ENCODE results near the gene CEACAM4.
"Not testable (repeated sequence)": the region's sequence is repeated elsewhere in the genome, so short reads cannot be mapped to it uniquely, and the experiment has no call there.

CEACAM4 gene

GRCh38 chr19:41584931-41585330 is 41.9 kb downstream of the CEACAM4 start:
- no peak for DNase-seq (ENCODE audit: low spot score)

GRCh38 chr19:41584260-41584810 is 42.5 kb downstream of the CEACAM4 start:
- DNase-seq (ENCODE audit: low spot score): no peak

GRCh38 chr19:41582577-41583182 is 44.2 kb downstream of the CEACAM4 start:
- DNase-seq (ENCODE audit: low spot score): not testable (repeated sequence)

- DNase-seq (ENCODE audit: low spot score): not testable (repeated sequence)
These were observed 45.8 kb downstream of the CEACAM4 start for GRCh38 chr19:41581068-41581467.

GRCh38 chr19:41578886-41579285 is 48.0 kb downstream of the CEACAM4 start:
- no peak for DNase-seq (ENCODE audit: low spot score)

GRCh38 chr19:41577833-41578232 is 49.0 kb downstream of the CEACAM4 start:
- no peak for DNase-seq (ENCODE audit: low spot score)

GRCh38 chr19:41577144-41577830 is 49.6 kb downstream of the CEACAM4 start:
- DNase-seq (ENCODE audit: low spot score): no peak

- no peak for DNase-seq (ENCODE audit: low spot score)
These were observed 50.9 kb downstream of the CEACAM4 start, which contains the start of gene CEACAM21 for GRCh38 chr19:41575998-41576397. Gene CEACAM21, plus strand, starts transcription at chr19:41576166. Its CDS starts 109 bp downstream, at chr19:41576275.

GRCh38 chr19:41570639-41571112 is 56.2 kb downstream of the CEACAM4 start:
- DNase-seq (ENCODE audit: low spot score): peak; percentile 68

GRCh38 chr19:41570179-41570578 is 56.7 kb downstream of the CEACAM4 start:
- DNase-seq (ENCODE audit: low spot score): no peak

GRCh38 chr19:41569481-41570150 is 57.3 kb downstream of the CEACAM4 start:
- DNase-seq (ENCODE audit: low spot score): no peak
